Suprapubic skin (tissue), 4 donors: ENCODE results near the gene CELSR1. TPM values are rescaled to one million over a fixed set of nuclear protein-coding genes. Genes with fewer than 3 reads are reported as not detected.
"Not testable (repeated sequence)": the region's sequence is repeated elsewhere in the genome, so short reads cannot be mapped to it uniquely, and the experiment has no call there.

Source experiments
- DNase-seq, 2 donors: peaks; one replicate each; pipeline ENCODE4 v3.0.0-alpha.2; 2019; ENCODE audit warnings: low spot score in 2 of 2
- H3K27ac ChIP-seq: fragments of 200-600 bp; sonication (generic); one replicate; pipeline ENCODE4 v1.5.1; 2019
- H3K27me3 ChIP-seq: fragments of 200-600 bp; sonication (generic); one replicate; pipeline ENCODE4 v1.5.1; 2019
- H3K36me3 ChIP-seq: fragments of 200-600 bp; sonication (generic); one replicate; pipeline ENCODE4 v1.5.1; 2019
- H3K4me1 ChIP-seq: fragments of 200-600 bp; sonication (generic); one replicate; pipeline ENCODE4 v1.5.1; 2019
- H3K4me3 ChIP-seq: fragments of 200-600 bp; sonication (generic); one replicate; pipeline ENCODE4 v1.5.1; 2019; ENCODE audit warnings: mild to moderate bottlenecking
- H3K9me3 ChIP-seq: fragments of 200-600 bp; sonication (generic); one replicate; pipeline ENCODE4 v1.5.1; 2019
- CTCF ChIP-seq, 2 donors: fragments of 200-600 bp in 1 of 2; fragments of 450-650 bp in 1 of 2; sonication (generic) in 1 of 2; IDR thresholded peaks; one replicate each; pipeline ENCODE4 v1.5.1; 2016 to 2019; ENCODE audit warnings: antibody characterized with exemption in 2 of 2, mild to moderate bottlenecking in 1 of 2, moderate library complexity in 1 of 2
- EP300 ChIP-seq: sonication (generic); formaldehyde crosslinking; IDR thresholded peaks from one replicate; pipeline ENCODE4 v1.6.1; 2017; ENCODE audit warnings: antibody characterized with exemption
- POLR2A ChIP-seq, 2 donors: fragments of 450-650 bp; IDR thresholded peaks; one replicate each; pipeline ENCODE4 v1.6.1; 2017; ENCODE audit warnings: antibody characterized with exemption in 2 of 2, mild to moderate bottlenecking in 2 of 2, moderate library complexity in 2 of 2
- POLR2AphosphoS5 ChIP-seq, 3 donors: sonication (generic); formaldehyde crosslinking; IDR thresholded peaks; one replicate each; pipeline ENCODE4 v1.6.1; 2017; ENCODE audit warnings: antibody characterized with exemption in 3 of 3
- WGBS: methylation state at CpG from one replicate; pipeline ENCODE4 v1.1.5; 2018; 5-methylcytosine and 5-hydroxymethylcytosine counted together
- total RNA-seq, 4 donors: library from RNA; depleted of rRNA; stranded (reverse); fragments of >200 nt; gene quantifications; one replicate each; pipeline ENCODE4 v1.1.0, GENCODE V29; 2016

Gene CELSR1
- total RNA-seq, 4 donors from 2014 or later = 75.6 to 102 (median 77.5) TPM

- H3K4me1 ChIP-seq = no peaks in the 10 kb centered on the region
- H3K36me3 ChIP-seq = no peaks in the 10 kb centered on the region
- TF ChIP-seq EP300 = no peak
- TF ChIP-seq POLR2A (IDR thresholded peaks at IDR 0.05) = no peak
- no peak for TF ChIP-seq POLR2AphosphoS5 (IDR thresholded peaks at IDR 0.05)
- no peak for TF ChIP-seq CTCF (IDR thresholded peaks at IDR 0.05)
- no peak overlapping the region for H3K4me3 ChIP-seq
- DNase-seq = no peak
- H3K27me3 ChIP-seq = no peaks in the 10 kb centered on the region
- WGBS = 96% methylated on average over 10 of the region's 10 CpGs
- no peaks in the 10 kb centered on the region for H3K9me3 ChIP-seq
- no peak overlapping the region for H3K27ac ChIP-seq
Observed at GRCh38 chr22:46319319-46319718, 218.1 kb downstream of the CELSR1 start.

- DNase-seq = no peak
- 94% methylated on average over 14 of the region's 15 CpGs for WGBS
- Histone ChIP-seq H3K36me3 (no peaks in the 10 kb centered on the region), H3K27me3 (no peaks in the 10 kb centered on the region), H3K4me3 (no peak overlapping the region), H3K9me3 (no peaks in the 10 kb centered on the region), H3K4me1 (no peaks in the 10 kb centered on the region), H3K27ac (no peak overlapping the region)
- TF ChIP-seq POLR2A (IDR thresholded peaks at IDR 0.05) (no peak), EP300 (no peak), POLR2AphosphoS5 (IDR thresholded peaks at IDR 0.05) (no peak), CTCF (IDR thresholded peaks at IDR 0.05) (no peak)
Observed at GRCh38 chr22:46318576-46318975, 218.8 kb downstream of the CELSR1 start.

GRCh38 chr22:46317646-46318045, 219.8 kb downstream of the CELSR1 start:
- H3K36me3 ChIP-seq = no peaks in the 10 kb centered on the region
- no peaks in the 10 kb centered on the region for H3K4me1 ChIP-seq
- no peak overlapping the region for H3K4me3 ChIP-seq
- no peaks in the 10 kb centered on the region for H3K9me3 ChIP-seq
- 95% methylated on average over 20 of the region's 20 CpGs for WGBS
- TF ChIP-seq POLR2AphosphoS5 (IDR thresholded peaks at IDR 0.05) (no peak), EP300 (no peak), CTCF (IDR thresholded peaks at IDR 0.05) (no peak), POLR2A (IDR thresholded peaks at IDR 0.05) (no peak)
- DNase-seq = no peak
- H3K27ac ChIP-seq = no peak overlapping the region
- H3K27me3 ChIP-seq = no peaks in the 10 kb centered on the region

- Histone ChIP-seq H3K9me3 (no peaks in the 10 kb centered on the region), H3K36me3 (no peaks in the 10 kb centered on the region), H3K4me1 (no peaks in the 10 kb centered on the region), H3K27ac (no peak overlapping the region), H3K27me3 (no peaks in the 10 kb centered on the region), H3K4me3 (no peak overlapping the region)
- 88% methylated on average over 12 of the region's 12 CpGs for whole genome bisulfite sequencing
- no peak for TF ChIP-seq EP300
- TF ChIP-seq POLR2AphosphoS5 (IDR thresholded peaks at IDR 0.05) = no peak
- TF ChIP-seq CTCF (IDR thresholded peaks at IDR 0.05) = no peak
- no peak for TF ChIP-seq POLR2A (IDR thresholded peaks at IDR 0.05)
- no peak for DNase-seq
Observed at GRCh38 chr22:46315976-46316375, 221.4 kb downstream of the CELSR1 start.

- H3K4me1 ChIP-seq, H3K27me3 ChIP-seq, DNase-seq, H3K27ac ChIP-seq, H3K4me3 ChIP-seq, H3K36me3 ChIP-seq, H3K9me3 ChIP-seq: not testable (repeated sequence)
- WGBS = 90% methylated on average over 2 of the region's 2 CpGs
Observed at GRCh38 chr22:46312848-46313247, 224.6 kb downstream of the CELSR1 start.

GRCh38 chr22:46312056-46312455, 225.4 kb downstream of the CELSR1 start:
- Histone ChIP-seq H3K4me3 (no peak overlapping the region), H3K9me3 (no peaks in the 10 kb centered on the region), H3K27ac (no peak overlapping the region), H3K27me3 (no peaks in the 10 kb centered on the region), H3K4me1 (no peaks in the 10 kb centered on the region), H3K36me3 (no peaks in the 10 kb centered on the region)
- no peak for DNase-seq
- TF ChIP-seq EP300 = no peak
- TF ChIP-seq CTCF (IDR thresholded peaks at IDR 0.05) = no peak
- no peak for TF ChIP-seq POLR2A (IDR thresholded peaks at IDR 0.05)
- no peak for TF ChIP-seq POLR2AphosphoS5 (IDR thresholded peaks at IDR 0.05)
- WGBS = 96% methylated on average over 8 of the region's 8 CpGs
